Measurements from ENCODE around the gene FOXA3.

The FOXA3 gene

DNA sequence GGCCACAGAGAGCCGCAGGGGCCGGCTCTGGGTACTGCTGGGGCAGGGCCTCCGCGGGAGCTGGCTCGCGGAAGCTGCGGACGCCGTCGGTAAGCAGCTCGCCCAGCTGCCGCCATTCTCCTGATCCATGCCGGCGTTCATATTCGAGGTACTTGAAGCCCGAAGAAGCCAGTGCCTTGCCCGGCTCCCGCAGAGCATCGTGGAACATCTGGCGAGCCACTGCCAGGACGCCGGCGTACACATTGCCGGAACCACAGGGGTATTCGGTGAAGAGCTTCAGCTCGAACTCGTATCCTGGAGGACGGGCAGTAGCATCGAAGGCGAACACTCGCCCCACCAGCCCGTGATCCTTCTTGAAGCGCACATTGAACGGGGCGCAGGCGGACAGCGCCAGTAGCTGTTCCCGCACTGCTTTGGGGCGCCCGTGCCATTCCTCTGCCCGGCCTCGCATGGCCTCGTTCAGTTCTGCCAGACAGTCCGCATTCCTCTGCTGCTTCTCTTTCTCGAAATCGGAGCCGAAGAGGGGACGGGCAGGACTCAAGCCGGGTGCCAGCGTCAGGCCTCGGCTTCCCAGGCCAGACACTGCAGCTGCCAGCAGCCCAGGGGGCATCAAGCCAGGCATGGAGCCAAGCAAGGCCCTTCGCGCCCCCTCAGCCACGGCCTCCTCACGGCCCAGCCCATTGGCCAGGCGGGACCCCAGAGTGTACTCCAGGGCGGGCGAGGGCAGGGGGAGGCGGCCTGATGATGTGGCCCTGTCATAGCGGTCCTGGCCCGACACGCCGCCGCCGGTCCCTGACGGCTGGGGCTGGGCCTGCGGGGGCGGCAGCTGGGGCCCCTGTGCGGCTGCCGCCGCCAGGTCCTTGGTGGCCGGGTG, 20.8 kb downstream of the FOXA3 start:
- peak in 2 of 3 donors; percentile 43 to 60 for DNase-seq
- H3K4me3 ChIP-seq (ENCODE audit: control insufficient read depth in 1 of 7, extremely low read depth in 1 of 7, insufficient read depth in 4 of 7, low read depth in 2 of 7, low read length in 6 of 7): peak overlapping the region; percentile 54 to 89 (median 80)
- H3K36me3 ChIP-seq (ENCODE audit: control insufficient read depth in 4 of 4, insufficient read depth in 4 of 4, low read length in 3 of 4): peaks cover 0 to 9% (median 3%) of the 10 kb centered on the region in 4 experiments
- H3K9me3 ChIP-seq (ENCODE audit: control extremely low read depth in 1 of 5, control insufficient read depth in 4 of 5, insufficient read depth in 2 of 5, low read depth in 1 of 5, low read length in 4 of 5): no peaks in the 10 kb centered on the region
- no peaks in the 10 kb centered on the region for H3K27me3 ChIP-seq (replicated peaks in 2 of 5; ENCODE audit: control insufficient read depth in 4 of 5, insufficient read depth in 5 of 5, low read length in 4 of 5)
- POLR2A ChIA-PET: interaction anchor here (0.7 kb wide), 1 partner anchor 18 kb away, joined by 3 read pairs; the partner anchor contains the start of gene MYPOP
- peaks cover 0 to 44% (median 41%) of the 10 kb centered on the region in 4 experiments for H3K4me1 ChIP-seq (ENCODE audit: control extremely low read depth in 1 of 4, control insufficient read depth in 4 of 4, insufficient read depth in 4 of 4, low read length in 3 of 4)
- WGBS (ENCODE audit: insufficient coverage): 72% methylated on average over 72 of the region's 72 CpGs
- CTCF ChIA-PET: interaction anchor here (0.6 to 10.4 kb wide), 5 partner anchors 10 to 116 kb away, joined by 3 to 132 read pairs (median 5); partner anchors contain the start of genes FOXA3, SIX5 and SYMPK
- peak overlapping the region in 1 of 2 experiments; percentile 96 for H3K27ac ChIP-seq (ENCODE audit: insufficient read depth in 1 of 2, low read depth in 1 of 2, low read length in 2 of 2, poor library complexity in 1 of 2, severe bottlenecking in 2 of 2)

GRCh38 chr19:45885556-45886426, 21.7 kb downstream of the FOXA3 start, which contains the start of gene IRF2BP1:
TSS of gene IRF2BP1 (minus strand) at chr19:45886141. CDS start at chr19:45885774, 367 bp downstream.
- Histone ChIP-seq H3K27ac (ENCODE audit: insufficient read depth in 1 of 2, low read depth in 1 of 2, low read length in 2 of 2, poor library complexity in 1 of 2, severe bottlenecking in 2 of 2) (peak within 1 kb of the TSS; percentile 87 to 96), H3K36me3 (ENCODE audit: control insufficient read depth in 4 of 4, insufficient read depth in 4 of 4, low read length in 3 of 4) (peaks cover 0 to 15% (median 4%) of the 10 kb centered on the region in 4 experiments), H3K9me3 (ENCODE audit: control extremely low read depth in 1 of 5, control insufficient read depth in 4 of 5, insufficient read depth in 2 of 5, low read depth in 1 of 5, low read length in 4 of 5) (no peaks in the 10 kb centered on the region), H3K4me3 (ENCODE audit: control insufficient read depth in 1 of 7, extremely low read depth in 1 of 7, insufficient read depth in 4 of 7, low read depth in 2 of 7, low read length in 6 of 7) (peak within 1 kb of the TSS; percentile 54 to 89 (median 80)), H3K4me1 (ENCODE audit: control extremely low read depth in 1 of 4, control insufficient read depth in 4 of 4, insufficient read depth in 4 of 4, low read length in 3 of 4) (peaks cover 0 to 44% (median 40%) of the 10 kb centered on the region in 4 experiments), H3K27me3 (replicated peaks in 2 of 5; ENCODE audit: control insufficient read depth in 4 of 5, insufficient read depth in 5 of 5, low read length in 4 of 5) (no peaks in the 10 kb centered on the region)
- ChIA-PET CTCF (interaction anchor here (0.6 to 10.4 kb wide), 8 partner anchors 9 to 192 kb away, joined by 3 to 132 read pairs (median 4); partner anchors contain the start of genes FOXA3, SIX5 and SYMPK), POLR2A (interaction anchor here (0.6 to 1.0 kb wide), 3 partner anchors 17 to 103 kb away, joined by 3 to 6 read pairs (median 3); partner anchors contain the start of genes MYPOP and SYMPK)
- WGBS (ENCODE audit: insufficient coverage): under 1% methylated on average over 77 of the region's 107 CpGs
- peak; percentile 94 to 95 (median 95) for DNase-seq

GRCh38 chr19:45886427-45887199, 22.5 kb downstream of the FOXA3 start:
- ChIA-PET POLR2A (interaction anchor here (0.6 to 1.0 kb wide), 2 partner anchors 23 to 104 kb away, joined by 3 to 6 read pairs; partner anchors contain the start of gene SYMPK), CTCF (interaction anchor here (0.6 to 10.4 kb wide), 5 partner anchors 19 to 193 kb away, joined by 3 to 132 read pairs (median 5); partner anchors contain the start of genes FOXA3, SIX5 and SYMPK)
- Histone ChIP-seq H3K27ac (ENCODE audit: insufficient read depth in 1 of 2, low read depth in 1 of 2, low read length in 2 of 2, poor library complexity in 1 of 2, severe bottlenecking in 2 of 2) (peak overlapping the region; percentile 87 to 96), H3K4me1 (ENCODE audit: control extremely low read depth in 1 of 4, control insufficient read depth in 4 of 4, insufficient read depth in 4 of 4, low read length in 3 of 4) (peaks cover 0 to 44% (median 40%) of the 10 kb centered on the region in 4 experiments), H3K27me3 (replicated peaks in 2 of 5; ENCODE audit: control insufficient read depth in 4 of 5, insufficient read depth in 5 of 5, low read length in 4 of 5) (no peaks in the 10 kb centered on the region), H3K9me3 (ENCODE audit: control extremely low read depth in 1 of 5, control insufficient read depth in 4 of 5, insufficient read depth in 2 of 5, low read depth in 1 of 5, low read length in 4 of 5) (no peaks in the 10 kb centered on the region), H3K4me3 (ENCODE audit: control insufficient read depth in 1 of 7, extremely low read depth in 1 of 7, insufficient read depth in 4 of 7, low read depth in 2 of 7, low read length in 6 of 7) (peak overlapping the region; percentile 54 to 89 (median 80)), H3K36me3 (ENCODE audit: control insufficient read depth in 4 of 4, insufficient read depth in 4 of 4, low read length in 3 of 4) (peaks cover 0 to 15% (median 5%) of the 10 kb centered on the region in 4 experiments)
- WGBS (ENCODE audit: insufficient coverage): 4% methylated on average over 23 of the region's 32 CpGs
- peak; percentile 93 to 94 (median 94) for DNase-seq

- DNase-seq: no peak
- POLR2A ChIA-PET: no interaction called here
- Histone ChIP-seq H3K27ac (ENCODE audit: insufficient read depth in 1 of 2, low read depth in 1 of 2, low read length in 2 of 2, poor library complexity in 1 of 2, severe bottlenecking in 2 of 2) (peak overlapping the region; percentile 87 to 96), H3K4me1 (ENCODE audit: control extremely low read depth in 1 of 4, control insufficient read depth in 4 of 4, insufficient read depth in 4 of 4, low read length in 3 of 4) (peaks cover 0 to 41% (median 38%) of the 10 kb centered on the region in 4 experiments), H3K4me3 (ENCODE audit: control insufficient read depth in 1 of 7, extremely low read depth in 1 of 7, insufficient read depth in 4 of 7, low read depth in 2 of 7, low read length in 6 of 7) (peak overlapping the region in 5 of 7 experiments; percentile 64 to 89 (median 80)), H3K27me3 (replicated peaks in 2 of 5; ENCODE audit: control insufficient read depth in 4 of 5, insufficient read depth in 5 of 5, low read length in 4 of 5) (no peaks in the 10 kb centered on the region), H3K9me3 (ENCODE audit: control extremely low read depth in 1 of 5, control insufficient read depth in 4 of 5, insufficient read depth in 2 of 5, low read depth in 1 of 5, low read length in 4 of 5) (no peaks in the 10 kb centered on the region), H3K36me3 (ENCODE audit: control insufficient read depth in 4 of 4, insufficient read depth in 4 of 4, low read length in 3 of 4) (peaks cover 0 to 17% (median 6%) of the 10 kb centered on the region in 4 experiments)
- CTCF ChIA-PET: interaction anchor here (1.3 to 10.4 kb wide), 2 partner anchors 20 to 32 kb away, joined by 3 to 132 read pairs; partner anchors contain the start of genes FOXA3 and SYMPK
- 83% methylated on average over 6 of the region's 10 CpGs for WGBS (ENCODE audit: insufficient coverage)
These were observed 23.1 kb downstream of the FOXA3 start for GRCh38 chr19:45887200-45887710.

DNA sequence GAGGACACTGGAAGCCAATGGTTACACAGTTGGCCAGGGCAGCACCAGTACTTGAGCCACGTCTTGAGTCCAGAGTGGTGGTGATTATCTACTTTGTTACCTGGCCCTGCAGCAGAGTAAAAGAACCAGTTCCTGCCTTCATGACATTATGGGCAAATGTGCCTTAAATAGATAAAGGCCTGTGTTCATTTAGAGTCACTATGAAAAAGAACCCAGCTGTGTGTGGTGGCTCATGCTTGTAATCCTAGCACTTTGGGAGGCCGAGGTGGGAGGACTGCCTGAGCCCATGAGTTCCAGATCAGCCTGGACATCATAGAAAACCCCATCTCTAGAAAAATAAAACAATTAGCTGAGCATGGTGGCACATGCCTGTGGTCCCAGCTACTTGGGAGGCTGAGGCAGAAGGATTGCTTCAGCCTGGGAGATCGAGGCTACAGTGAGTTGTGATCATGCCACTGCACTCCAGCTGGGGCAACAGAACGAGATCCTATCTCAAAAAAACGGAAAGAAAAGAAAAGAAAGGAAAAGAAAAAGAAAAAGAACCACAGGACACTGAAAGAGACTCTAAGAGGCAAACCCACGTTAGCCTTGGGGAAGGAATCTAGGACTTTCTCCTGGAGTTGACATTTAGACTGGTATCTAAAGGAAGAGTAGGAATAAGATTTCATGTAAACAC, 25.2 kb downstream of the FOXA3 start:
- CTCF ChIA-PET: interaction anchor here (1.5 kb wide), 1 partner anchor 11 kb away, joined by 3 read pairs; no protein-coding TSS in a partner anchor
- H3K27ac ChIP-seq (ENCODE audit: insufficient read depth in 1 of 2, low read depth in 1 of 2, low read length in 2 of 2, poor library complexity in 1 of 2, severe bottlenecking in 2 of 2): peak overlapping the region in 1 of 2 experiments; percentile 14
- peaks cover 0 to 24% (median 20%) of the 10 kb centered on the region in 4 experiments for H3K4me1 ChIP-seq (ENCODE audit: control extremely low read depth in 1 of 4, control insufficient read depth in 4 of 4, insufficient read depth in 4 of 4, low read length in 3 of 4)
- WGBS (ENCODE audit: insufficient coverage): 84% methylated on average over 5 of the region's 6 CpGs
- no peak for DNase-seq
- H3K27me3 ChIP-seq (replicated peaks in 2 of 5; ENCODE audit: control insufficient read depth in 4 of 5, insufficient read depth in 5 of 5, low read length in 4 of 5): no peaks in the 10 kb centered on the region
- H3K4me3 ChIP-seq (ENCODE audit: control insufficient read depth in 1 of 7, extremely low read depth in 1 of 7, insufficient read depth in 4 of 7, low read depth in 2 of 7, low read length in 6 of 7): no peak overlapping the region
- H3K9me3 ChIP-seq (ENCODE audit: control extremely low read depth in 1 of 5, control insufficient read depth in 4 of 5, insufficient read depth in 2 of 5, low read depth in 1 of 5, low read length in 4 of 5): no peaks in the 10 kb centered on the region
- H3K36me3 ChIP-seq (ENCODE audit: control insufficient read depth in 4 of 4, insufficient read depth in 4 of 4, low read length in 3 of 4): peaks cover 0 to 12% (median 5%) of the 10 kb centered on the region in 4 experiments
- POLR2A ChIA-PET: interaction anchor here (0.6 kb wide), 1 partner anchor 80 kb away, joined by 3 read pairs; no protein-coding TSS in a partner anchor
